HepG2 (cell line): ENCODE results near the gene MED13L. TPM values are rescaled to one million over a fixed set of nuclear protein-coding genes. Genes with fewer than 3 reads are reported as not detected.

Source experiments
- ATAC-seq: fragments of 200-7000 bp; cut with Tn5 transposase; 3 replicates; pipeline ENCODE4 v1.9.1; 2020; ENCODE audit warnings: mild to moderate bottlenecking, moderate library complexity
- BruUV-seq: library from RNA; stranded (reverse); fragments of 400-500 nt; replicated peaks from 2 replicates; lab custom pipeline; 2021; lab: Mats Ljungman, UMichigan
- CTCF ChIA-PET: fragments of 300-600 bp; formaldehyde crosslinking; extraction: SDS; loops from one replicate; lab custom pipeline; 2021; ENCODE audit warnings: low total read pairs, inconsistent platforms, low intra/inter-chr PET ratio; lab: Yijun Ruan, JAX
- POLR2A ChIA-PET: fragments of 350-600 bp; sonication (Branson Sonifier 250); formaldehyde crosslinking; loops from one replicate; lab custom pipeline; 2020; ENCODE audit warnings: antibody characterized with exemption, inconsistent platforms; lab: Yijun Ruan, JAX
- DNase-seq: peaks from one replicate; pipeline ENCODE4 v3.0.0-alpha.2; 2015; ENCODE audit warnings: low spot score
- FAIRE-seq: peaks from 3 replicates; lab custom pipeline; 2011; peaks lifted over from hg19 to GRCh38; lab: Jason Lieb, UNC
- H2AFZ ChIP-seq: one replicate; pipeline ENCODE4 v1.6.1; 2011; ENCODE audit warnings: low read length, inconsistent platforms
- H3K27ac ChIP-seq: fragments of 300-600 bp; 3 replicates; pipeline ENCODE4 v1.8.0; 2011; ENCODE audit warnings: mixed run types, mild to moderate bottlenecking, mixed read lengths, low read length, inconsistent platforms; ENCODE audit not compliant: insufficient read depth; ENCODE audit errors: extremely low read length
- H3K27me3 ChIP-seq, 2 experiments: fragments of 200-600 bp in 1 of 2; 2 replicates in 1 of 2; 3 replicates in 1 of 2; pipeline versions ENCODE4 v1.6.0 to v1.8.0; 2011; ENCODE audit warnings: low read length in 2 of 2, mild to moderate bottlenecking in 2 of 2, moderate library complexity in 2 of 2, inconsistent platforms in 1 of 2; ENCODE audit not compliant: insufficient read depth in 2 of 2, control insufficient read depth in 1 of 2
- H3K36me3 ChIP-seq, 2 experiments: fragments of 200-600 bp in 1 of 2; replicated peaks in 1 of 2; 2 replicates in 1 of 2; 3 replicates in 1 of 2; pipeline versions ENCODE4 v1.5.1 to v1.8.0; 2011; ENCODE audit warnings: low read length in 2 of 2, inconsistent platforms in 1 of 2; ENCODE audit not compliant: insufficient read depth in 2 of 2, control insufficient read depth in 1 of 2
- H3K4me1 ChIP-seq: 2 replicates; pipeline ENCODE4 v1.5.1; 2012; ENCODE audit warnings: low read length, inconsistent platforms; ENCODE audit not compliant: insufficient read depth
- H3K4me2 ChIP-seq: 2 replicates; pipeline ENCODE4 v1.6.0; 2011; ENCODE audit warnings: low read depth, low read length, inconsistent platforms
- H3K4me3 ChIP-seq, 3 experiments: fragments of 200-600 bp in 1 of 3; sonication (generic), shearing (Covaris generic) in 1 of 3; replicated peaks in 1 of 3; 2 replicates each; pipeline ENCODE4 v1.5.1; 2011 to 2016; ENCODE audit warnings: low read length in 3 of 3, inconsistent platforms in 2 of 3, low read depth in 2 of 3, mild to moderate bottlenecking in 2 of 3, control low read depth in 1 of 3, mixed read lengths in 1 of 3; ENCODE audit not compliant: insufficient read depth in 1 of 3
- H3K79me2 ChIP-seq: one replicate; pipeline ENCODE4 v1.6.1; 2011; ENCODE audit warnings: low read length, inconsistent platforms; ENCODE audit not compliant: insufficient read depth
- H3K9ac ChIP-seq: 2 replicates; pipeline ENCODE4 v1.6.0; 2011; ENCODE audit warnings: mild to moderate bottlenecking, low read depth, low read length, inconsistent platforms; ENCODE audit not compliant: insufficient read depth
- H3K9me3 ChIP-seq: 2 replicates; pipeline ENCODE4 v1.5.1; 2012; ENCODE audit warnings: mild to moderate bottlenecking, low read length
- H4K20me1 ChIP-seq: 2 replicates; pipeline ENCODE4 v1.6.0; 2011; ENCODE audit warnings: inconsistent platforms, mild to moderate bottlenecking, low read length, moderate library complexity; ENCODE audit not compliant: insufficient read depth
- BRCA1 ChIP-seq: sonication (generic); formaldehyde crosslinking; IDR thresholded peaks from 2 replicates; pipeline ENCODE4 v1.4.0; 2020; ENCODE audit warnings: missing genetic modification reagents
- GABPB1 ChIP-seq: IDR thresholded peaks from 2 replicates; pipeline ENCODE4 v1.6.1; 2016; ENCODE audit warnings: mild to moderate bottlenecking, missing genetic modification reagents, moderate library complexity, missing compliant biosample characterization
- HMG20B ChIP-seq: conservative IDR thresholded peaks from 2 replicates; pipeline ENCODE4 v1.6.1; 2016; ENCODE audit warnings: missing genetic modification reagents, missing compliant biosample characterization
- NFKB2 ChIP-seq: sonication (generic); formaldehyde crosslinking; IDR thresholded peaks from 2 replicates; pipeline ENCODE4 v1.4.0; 2020; ENCODE audit warnings: missing genetic modification reagents, borderline replicate concordance
- PITX1 ChIP-seq: sonication (generic); formaldehyde crosslinking; IDR thresholded peaks from 2 replicates; pipeline ENCODE4 v1.5.1; 2020; ENCODE audit warnings: mild to moderate bottlenecking, missing genetic modification reagents
- ZBTB21 ChIP-seq: sonication (generic); formaldehyde crosslinking; IDR thresholded peaks from 2 replicates; pipeline ENCODE4 v1.4.0; 2020; ENCODE audit warnings: missing genetic modification reagents
- ZNF235 ChIP-seq: sonication (generic); formaldehyde crosslinking; IDR thresholded peaks from 2 replicates; pipeline ENCODE4 v1.8.1; 2023; ENCODE audit warnings: mild to moderate bottlenecking, missing genetic modification reagents, borderline replicate concordance
- ZNF24 ChIP-seq: fragments of 450-650 bp; IDR thresholded peaks from 2 replicates; pipeline ENCODE4 v1.6.1; 2017; ENCODE audit warnings: antibody characterized with exemption, mild to moderate bottlenecking
- ZNF879 ChIP-seq: sonication (generic); formaldehyde crosslinking; IDR thresholded peaks from 2 replicates; pipeline ENCODE4 v1.8.1; 2023; ENCODE audit warnings: missing genetic modification reagents
- ZSCAN20 ChIP-seq: sonication (generic); formaldehyde crosslinking; IDR thresholded peaks from 2 replicates; pipeline ENCODE4 v1.4.0; 2020; ENCODE audit warnings: missing genetic modification reagents, mild to moderate bottlenecking, borderline replicate concordance
- ZSCAN25 ChIP-seq: sonication (generic); formaldehyde crosslinking; IDR thresholded peaks from 2 replicates; pipeline ENCODE4 v1.8.0; 2022; ENCODE audit warnings: mild to moderate bottlenecking, missing genetic modification reagents
- WGBS: methylation state at CpG from one replicate; pipeline ENCODE4 v1.1.6; 2017; ENCODE audit warnings: low lambda C conversion rate; 5-methylcytosine and 5-hydroxymethylcytosine counted together
- in situ Hi-C: cut with HindIII; loops from 2 replicates; pipeline ENCODE4 v1.10.0; 2017; ENCODE audit warnings: low pct_unique_long_range_greater_than_20kb; ENCODE audit not compliant: extremely low pct_ligation_motif_present
- intact Hi-C: fragments of 100-400 bp; cut with micrococcal nuclease; formaldehyde crosslinking; loops from one replicate; pipeline ENCODE4 v1.10.0; 2022; ENCODE audit not compliant: unreplicated experiment
- polyA plus RNA-seq, 8 experiments: library from polyadenylated mRNA; depleted of rRNA in 3 of 8; stranded (reverse) in 7 of 8; unstranded in 1 of 8; fragments of >200 nt; fragmentation: Illumina TruSeq in 4 of 8; extraction: Trizol in 4 of 8; gene quantifications; 2 replicates each; pipeline versions ENCODE4 v1.2.1 to v1.2.3, GENCODE V29; 2011 to 2016; ENCODE audit warnings: low read depth in 4 of 8, missing spikeins in 1 of 8, mixed read lengths in 1 of 8; ENCODE audit not compliant: insufficient read depth in 1 of 8
- total RNA-seq, 5 experiments: library from RNA; depleted of rRNA; stranded (reverse); fragments of >200 nt; fragmentation: Illumina TruSeq; extraction: Trizol; gene quantifications; 2 replicates each; pipeline ENCODE4 v1.2.3, GENCODE V29; 2016; ENCODE audit warnings: low read depth in 1 of 5

MED13L gene
- total and polyA plus RNA-seq, 2 of the 13 experiments (the other 11 are each of a cell fraction or from before 2014, with no cell fraction given): 24.8 to 38.9 TPM

DNA sequence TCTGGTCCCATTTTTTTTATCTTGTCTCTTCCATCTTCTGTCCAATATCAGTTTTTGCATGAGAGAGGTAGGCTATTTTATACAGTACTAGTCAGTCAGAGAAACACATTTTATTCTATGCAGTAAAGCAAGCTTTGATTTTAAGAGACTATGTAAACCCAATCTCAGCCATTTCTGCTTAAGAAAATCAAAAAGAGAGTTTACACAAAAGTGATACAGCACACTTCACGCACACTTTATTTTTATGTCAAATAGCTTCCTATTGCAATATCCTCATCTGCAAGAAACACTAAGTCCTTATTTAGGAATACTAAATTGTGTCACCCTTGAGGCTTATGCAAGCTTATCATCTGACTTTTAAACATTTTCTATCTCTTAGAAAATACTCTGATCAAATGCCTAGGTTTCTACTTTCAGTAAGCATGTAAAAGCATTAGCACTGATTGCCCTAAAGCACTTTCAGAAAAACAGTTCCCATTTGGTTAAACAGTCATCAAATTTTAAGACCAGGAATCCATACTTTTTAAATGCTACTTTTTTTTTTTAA lies 78.3 kb downstream of the MED13L start:
- no peak for TF ChIP-seq ZNF24
- in situ Hi-C loops: no loop called here
- no peak for DNase-seq
- CTCF ChIA-PET: no interaction called here
- H3K9ac ChIP-seq: no peak overlapping the region
- no TSS peak for BruUV-seq
- intact Hi-C loops: no loop called here
- no peaks in the 10 kb centered on the region; a peak in 1 of 5 replicates for H3K36me3 ChIP-seq
- WGBS: 100% methylated on average over 1 of the region's 1 CpG
- no peak overlapping the region for H3K27ac ChIP-seq
- H2AFZ ChIP-seq: no peak overlapping the region
- no peaks in the 10 kb centered on the region for H3K27me3 ChIP-seq
- no peak for FAIRE-seq
- no peak for ATAC-seq
- H4K20me1 ChIP-seq: peaks cover 5% of the 10 kb centered on the region
- H3K79me2 ChIP-seq: peaks cover 43% of the 10 kb centered on the region
- H3K4me1 ChIP-seq: peaks cover 6% of the 10 kb centered on the region; the same call in 1 of the 2 replicates
- no peak overlapping the region for H3K4me3 ChIP-seq
- POLR2A ChIA-PET: no interaction called here
- no peak overlapping the region for H3K4me2 ChIP-seq
- no peaks in the 10 kb centered on the region for H3K9me3 ChIP-seq

DNA sequence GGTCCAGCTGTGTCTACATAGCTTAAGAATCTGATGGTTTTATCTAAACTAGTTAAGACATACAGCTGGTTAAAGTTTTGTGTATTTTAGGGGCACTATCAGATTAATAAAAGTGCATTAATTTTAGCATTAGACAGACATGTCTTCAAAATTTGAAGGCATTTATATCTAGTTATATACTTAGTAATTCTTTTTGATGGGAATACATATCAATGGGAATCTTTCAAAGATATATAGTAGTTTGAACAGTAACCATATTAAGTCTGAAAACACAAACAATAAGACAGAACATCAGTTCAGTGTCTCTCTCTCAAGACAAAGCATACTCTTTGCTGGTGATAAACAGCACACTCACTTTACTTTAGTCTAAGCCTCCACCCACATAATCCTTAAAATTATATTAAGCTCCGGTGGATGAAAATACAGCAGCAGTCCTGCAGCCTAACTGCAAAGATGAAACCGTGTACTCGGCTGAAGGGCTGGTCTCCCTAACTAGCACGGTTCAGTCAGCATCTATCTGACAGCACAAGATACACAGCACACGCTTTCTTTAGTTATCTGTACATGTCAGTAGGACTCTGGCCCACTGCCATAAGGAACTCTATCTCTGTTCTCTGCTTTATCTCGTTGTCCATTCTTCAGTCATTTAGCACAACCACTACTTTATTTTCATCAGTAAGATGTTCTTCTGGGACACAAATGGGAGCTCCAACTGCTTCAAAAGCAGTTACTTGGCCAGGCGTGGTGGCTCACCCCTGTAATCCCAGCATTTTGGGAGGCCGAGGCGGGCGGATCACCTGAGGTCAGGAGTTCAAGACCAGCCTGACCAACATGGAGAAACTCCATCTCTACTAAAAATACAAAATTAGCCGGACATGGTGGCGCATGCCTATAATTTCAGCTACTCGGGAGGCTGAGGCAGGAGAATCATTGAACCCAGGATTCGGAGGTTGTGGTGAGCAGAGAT lies 80.5 kb downstream of the MED13L start:
- H3K4me3 ChIP-seq: no peak overlapping the region
- BruUV-seq: no TSS peak
- peaks cover 5% of the 10 kb centered on the region for H4K20me1 ChIP-seq
- in situ Hi-C loops: no loop called here
- H3K4me1 ChIP-seq: peaks cover 6% of the 10 kb centered on the region; the same call in 1 of the 2 replicates
- no peak for FAIRE-seq
- H3K27me3 ChIP-seq: no peaks in the 10 kb centered on the region
- TF ChIP-seq GABPB1 (CRISPR knock-in tag) (no peak), BRCA1 (CRISPR knock-in tag) (no peak), PITX1 (CRISPR knock-in tag) (no peak), ZSCAN20 (CRISPR knock-in tag) (no peak), HMG20B (no peak), NFKB2 (CRISPR knock-in tag) (no peak), ZSCAN25 (CRISPR knock-in tag) (no peak), ZBTB21 (no peak), ZNF235 (CRISPR knock-in tag) (no peak), ZNF879 (CRISPR knock-in tag) (no peak)
- H3K27ac ChIP-seq: no peak overlapping the region
- intact Hi-C loops: no loop called here
- H3K79me2 ChIP-seq: peaks cover 52% of the 10 kb centered on the region
- POLR2A ChIA-PET: no interaction called here
- H3K36me3 ChIP-seq: no peaks in the 10 kb centered on the region
- 94% methylated on average over 14 of the region's 14 CpGs for WGBS
- H2AFZ ChIP-seq: no peak overlapping the region
- H3K9ac ChIP-seq: no peak overlapping the region
- H3K4me2 ChIP-seq: no peak overlapping the region
- no peak for ATAC-seq
- no peak for DNase-seq
- CTCF ChIA-PET: no interaction called here
- H3K9me3 ChIP-seq: no peaks in the 10 kb centered on the region
